IMR-90 (cell line): ENCODE data around the gene CFAP210. TPM values are rescaled to one million over a fixed set of nuclear protein-coding genes. Genes with fewer than 3 reads are reported as not detected.

Experiments used
- ATAC-seq: fragments of 200-7000 bp; cut with Tn5 transposase; 2 replicates; pipeline ENCODE4 v1.9.1; 2020; ENCODE audit warnings: low read depth, mild to moderate bottlenecking, moderate library complexity
- Bru-seq: library from RNA; stranded (reverse); fragments of 400-500 nt; gene quantifications from one replicate; lab custom pipeline; 2021; lab: Mats Ljungman, UMichigan
- BruChase-seq, 2 experiments: library from RNA; stranded (reverse); fragments of 400-500 nt; gene quantifications; one replicate each; lab custom pipeline; 2021; lab: Mats Ljungman, UMichigan
- BruUV-seq: library from RNA; stranded (reverse); fragments of 400-500 nt; replicated peaks from 2 replicates; lab custom pipeline; 2021; lab: Mats Ljungman, UMichigan
- CTCF ChIA-PET: fragments of 300-600 bp; formaldehyde crosslinking; extraction: SDS; loops from one replicate; lab custom pipeline; 2021; ENCODE audit warnings: antibody characterized with exemption; lab: Yijun Ruan, JAX
- POLR2A ChIA-PET: fragments of 300-600 bp; sonication (Branson Sonifier 250); formaldehyde crosslinking; loops from one replicate; lab custom pipeline; 2022; ENCODE audit warnings: antibody characterized with exemption; ENCODE audit not compliant: unreplicated experiment; lab: Charles Lee
- DNase-seq: peaks from one replicate; pipeline ENCODE4 v3.0.0; 2013
- H2AFZ ChIP-seq: replicated peaks from 2 replicates; pipeline ENCODE3; 2013; ENCODE audit warnings: low read length, mild to moderate bottlenecking; ENCODE audit not compliant: poor library complexity
- H2AK5ac ChIP-seq: 2 replicates; pipeline ENCODE4 v1.6.1; 2013; ENCODE audit warnings: low read depth, low read length, inconsistent platforms
- H2AK9ac ChIP-seq: replicated peaks from 2 replicates; pipeline ENCODE3; 2013; ENCODE audit warnings: mild to moderate bottlenecking, low read depth, low read length, moderate library complexity; ENCODE audit not compliant: poor library complexity
- H2BK120ac ChIP-seq: 2 replicates; pipeline ENCODE4 v1.6.1; 2013; ENCODE audit warnings: low read depth, low read length, inconsistent platforms
- H2BK15ac ChIP-seq: 3 replicates; pipeline ENCODE4 v1.6.1; 2013; ENCODE audit warnings: low read depth, low read length, inconsistent platforms
- H2BK20ac ChIP-seq: 2 replicates; pipeline ENCODE4 v1.6.1; 2013; ENCODE audit warnings: low read depth, mild to moderate bottlenecking, inconsistent platforms, low read length, moderate library complexity
- H2BK5ac ChIP-seq: 2 replicates; pipeline ENCODE4 v1.6.1; 2013; ENCODE audit warnings: mild to moderate bottlenecking, low read depth, low read length, inconsistent platforms; ENCODE audit not compliant: poor library complexity, severe bottlenecking
- H3K14ac ChIP-seq: replicated peaks from 2 replicates; pipeline ENCODE4 v1.6.1; 2013; ENCODE audit warnings: low read depth, low read length, inconsistent platforms
- H3K18ac ChIP-seq: 2 replicates; pipeline ENCODE4 v1.6.1; 2013; ENCODE audit warnings: low read depth, low read length, control low read depth
- H3K23ac ChIP-seq: 2 replicates; pipeline ENCODE4 v1.6.1; 2013; ENCODE audit warnings: low read depth, low read length, inconsistent platforms
- H3K27ac ChIP-seq: 2 replicates; pipeline ENCODE4 v1.5.1; 2013; ENCODE audit warnings: mild to moderate bottlenecking, control low read depth, low read length; ENCODE audit not compliant: insufficient read depth
- H3K27me3 ChIP-seq: 2 replicates; pipeline ENCODE4 v1.6.1; 2013; ENCODE audit warnings: low read length; ENCODE audit not compliant: control insufficient read depth, insufficient read depth
- H3K36me3 ChIP-seq: 2 replicates; pipeline ENCODE4 v1.6.1; 2013; ENCODE audit warnings: low read length, mixed read lengths; ENCODE audit not compliant: control insufficient read depth, insufficient read depth
- H3K4ac ChIP-seq: 2 replicates; pipeline ENCODE4 v1.6.1; 2013; ENCODE audit warnings: low read depth, low read length, inconsistent platforms
- H3K4me1 ChIP-seq: 2 replicates; pipeline ENCODE4 v1.6.1; 2013; ENCODE audit warnings: low read length, mixed read lengths; ENCODE audit not compliant: control insufficient read depth, insufficient read depth
- H3K4me2 ChIP-seq: 2 replicates; pipeline ENCODE4 v1.6.1; 2013; ENCODE audit warnings: low read depth, mild to moderate bottlenecking, control low read depth, low read length, moderate library complexity
- H3K4me3 ChIP-seq: 2 replicates; pipeline ENCODE4 v1.5.1; 2013; ENCODE audit warnings: low read depth, mild to moderate bottlenecking, control low read depth, low read length, moderate library complexity; ENCODE audit not compliant: insufficient read depth
- H3K56ac ChIP-seq: 2 replicates; pipeline ENCODE4 v1.6.1; 2013; ENCODE audit warnings: low read length, inconsistent platforms; ENCODE audit not compliant: insufficient read depth; ENCODE audit errors: extremely low read depth
- H3K79me1 ChIP-seq, 2 experiments: 2 replicates each; pipeline ENCODE4 v1.6.1; 2013; ENCODE audit warnings: low read length in 2 of 2, inconsistent platforms in 1 of 2, low read depth in 1 of 2
- H3K9ac ChIP-seq: 2 replicates; pipeline ENCODE4 v1.6.1; 2013; ENCODE audit warnings: low read depth, low read length, control low read depth
- H3K9me1 ChIP-seq: 2 replicates; pipeline ENCODE4 v1.6.1; 2013; ENCODE audit warnings: low read length, inconsistent platforms; ENCODE audit not compliant: insufficient read depth
- H3K9me3 ChIP-seq: 2 replicates; pipeline ENCODE4 v1.6.1; 2013; ENCODE audit warnings: low read length; ENCODE audit not compliant: control insufficient read depth, insufficient read depth
- H4K20me1 ChIP-seq: 2 replicates; pipeline ENCODE4 v1.6.1; 2013; ENCODE audit warnings: low read length, inconsistent platforms; ENCODE audit not compliant: insufficient read depth
- H4K5ac ChIP-seq: 2 replicates; pipeline ENCODE4 v1.6.1; 2013; ENCODE audit warnings: mild to moderate bottlenecking, low read depth, low read length, control low read depth
- H4K8ac ChIP-seq, 2 experiments: 2 replicates each; pipeline ENCODE4 v1.6.1; 2013; ENCODE audit warnings: low read depth in 2 of 2, low read length in 2 of 2, control low read depth in 1 of 2, inconsistent platforms in 1 of 2
- H4K91ac ChIP-seq: 2 replicates; pipeline ENCODE4 v1.6.1; 2013; ENCODE audit warnings: low read depth, low read length, inconsistent platforms; ENCODE audit not compliant: insufficient read depth
- BHLHE40 ChIP-seq: fragments of 150-350 bp; IDR thresholded peaks from 2 replicates; pipeline ENCODE4 v1.6.1; 2016; ENCODE audit warnings: mild to moderate bottlenecking, low read depth, low read length
- CHD1 ChIP-seq: IDR thresholded peaks from 2 replicates; pipeline ENCODE4 v1.6.1; 2012; ENCODE audit warnings: low read depth, low read length, improper control_type of control experiment
- FOS ChIP-seq: fragments of 150-350 bp; IDR thresholded peaks from 2 replicates; pipeline ENCODE4 v1.6.1; 2016; ENCODE audit warnings: low read depth, low read length
- MAZ ChIP-seq: IDR thresholded peaks from 2 replicates; pipeline ENCODE4 v1.6.1; 2012; ENCODE audit warnings: low read depth, mild to moderate bottlenecking, low read length, improper control_type of control experiment, moderate library complexity, borderline replicate concordance
- MXI1 ChIP-seq: IDR thresholded peaks from 2 replicates; pipeline ENCODE4 v1.6.1; 2012; ENCODE audit warnings: low read depth, mild to moderate bottlenecking, low read length, moderate library complexity, borderline replicate concordance
- NFE2L2 ChIP-seq: fragments of 150-350 bp; IDR thresholded peaks from 2 replicates; pipeline ENCODE4 v1.6.1; 2016; ENCODE audit warnings: low read depth, mild to moderate bottlenecking, low read length
- RAD21 ChIP-seq: IDR thresholded peaks from 2 replicates; pipeline ENCODE4 v1.6.1; 2012; ENCODE audit warnings: low read length, improper control_type of control experiment
- RCOR1 ChIP-seq: IDR thresholded peaks from 2 replicates; pipeline ENCODE4 v1.6.1; 2012; ENCODE audit warnings: mild to moderate bottlenecking, low read length, improper control_type of control experiment; ENCODE audit not compliant: insufficient replicate concordance
- SMC3 ChIP-seq: fragments of 150-350 bp; IDR thresholded peaks from 2 replicates; pipeline ENCODE4 v1.6.1; 2016; ENCODE audit warnings: low read depth, mild to moderate bottlenecking, antibody characterized with exemption, low read length, moderate library complexity
- WGBS, 2 experiments: methylation state at CpG; one replicate each; pipeline versions ENCODE4 v1.1.5 to v1.1.7; 2013; ENCODE audit warnings: missing lambda C conversion rate in 2 of 2; ENCODE audit not compliant: insufficient read length in 1 of 2; ENCODE audit errors: extremely low coverage in 2 of 2; 5-methylcytosine and 5-hydroxymethylcytosine counted together
- dilution Hi-C: fragments of 300-500 bp; cut with HindIII; formaldehyde crosslinking; loops from one replicate; pipeline ENCODE4 v1.14.3; 2018; ENCODE audit warnings: low sequenced_read_pairs; ENCODE audit not compliant: unreplicated experiment
- in situ Hi-C: fragments of 300-500 bp; cut with MboI; formaldehyde crosslinking; loops from 3 replicates; pipeline ENCODE4 v1.14.3; 2019; ENCODE audit warnings: low sequenced_read_pairs, inconsistent platforms, mixed read lengths
- intact Hi-C: fragments of 100-400 bp; cut with micrococcal nuclease; formaldehyde crosslinking; loops from 2 replicates; pipeline ENCODE4 v1.10.0; 2022
- long read RNA-seq: library from polyadenylated mRNA; unstranded; transcript quantifications from one replicate; pipeline ENCODE4 v2.0.0, GENCODE V29; 2021; ENCODE audit not compliant: unreplicated experiment
- polyA plus RNA-seq, 3 experiments: library from polyadenylated mRNA; depleted of rRNA; stranded (reverse); fragments of >200 nt; gene quantifications; 2 replicates each; pipeline ENCODE4 v1.2.3, GENCODE V29; 2012; ENCODE audit warnings: low replicate concordance in 1 of 3
- total RNA-seq: library from RNA; depleted of rRNA; stranded (reverse); fragments of >200 nt; gene quantifications from 2 replicates; pipeline ENCODE4 v1.2.3, GENCODE V29; 2012; rRNA removed
- TF ChIP-seq, protein P1 (sequence below): fragments of 150-350 bp; IDR thresholded peaks from 2 replicates; pipeline ENCODE4 v1.6.1; 2017; ENCODE audit warnings: mild to moderate bottlenecking, antibody characterized with exemption, low read length, low read depth
- TF ChIP-seq, protein P2 (sequence below): fragments of 150-350 bp; IDR thresholded peaks from 2 replicates; pipeline ENCODE4 v1.6.1; 2016; ENCODE audit warnings: low read depth, mild to moderate bottlenecking, low read length, moderate library complexity, borderline replicate concordance

Gene CFAP210, protein sequence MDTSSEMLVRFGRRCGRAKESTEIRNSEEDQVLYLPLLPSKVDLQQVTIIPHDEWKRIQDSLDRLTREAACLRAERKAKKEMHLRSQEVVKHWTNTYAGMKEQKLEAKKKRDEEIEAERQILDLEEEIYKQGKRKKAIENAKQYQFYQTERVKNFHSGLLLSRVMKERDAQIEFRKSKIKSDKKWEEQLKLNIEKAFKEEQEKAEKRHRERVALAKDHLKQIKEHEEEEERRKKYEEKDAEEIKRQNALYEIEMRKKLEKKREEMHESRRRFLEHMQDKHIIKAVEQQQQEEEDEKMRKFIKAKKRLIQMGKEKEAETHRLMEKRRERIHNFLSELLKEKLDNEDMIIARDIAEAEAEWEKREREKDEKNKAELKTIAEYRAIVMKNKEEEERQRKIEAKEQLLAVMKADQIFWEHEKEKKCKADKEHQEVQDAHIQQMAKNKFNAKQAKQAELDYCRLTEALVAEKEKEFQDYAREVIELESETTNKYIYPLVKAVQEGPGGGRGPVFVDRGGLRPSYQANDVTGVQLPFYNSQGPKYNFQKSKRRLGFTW
- total RNA-seq, result not detected in 2 replicates
- polyA plus RNA-seq (2012; rRNA removed), result not detected in 2 replicates
- polyA plus RNA-seq (2012; cell fraction: cytosol; rRNA removed), result not detected in 2 replicates
- not detected in 2 replicates for polyA plus RNA-seq (2012; cell fraction: nucleus; rRNA removed; ENCODE audit: low replicate concordance)
- percentile 26 among the genes with signal in this experiment for Bru-seq, nascent RNA
- percentile 40 among the genes with signal in this experiment for BruChase-seq, experiment 1, labeled RNA remaining after a 6-hour chase
- percentile 33 among the genes with signal in this experiment for BruChase-seq, experiment 2, labeled RNA remaining after a 2-hour chase
- long read RNA-seq, partial matches to known transcripts, result 0 of 3 reads
- long read RNA-seq, other reads (novel, unspliced or antisense), result 3 of 3 reads

DNA sequence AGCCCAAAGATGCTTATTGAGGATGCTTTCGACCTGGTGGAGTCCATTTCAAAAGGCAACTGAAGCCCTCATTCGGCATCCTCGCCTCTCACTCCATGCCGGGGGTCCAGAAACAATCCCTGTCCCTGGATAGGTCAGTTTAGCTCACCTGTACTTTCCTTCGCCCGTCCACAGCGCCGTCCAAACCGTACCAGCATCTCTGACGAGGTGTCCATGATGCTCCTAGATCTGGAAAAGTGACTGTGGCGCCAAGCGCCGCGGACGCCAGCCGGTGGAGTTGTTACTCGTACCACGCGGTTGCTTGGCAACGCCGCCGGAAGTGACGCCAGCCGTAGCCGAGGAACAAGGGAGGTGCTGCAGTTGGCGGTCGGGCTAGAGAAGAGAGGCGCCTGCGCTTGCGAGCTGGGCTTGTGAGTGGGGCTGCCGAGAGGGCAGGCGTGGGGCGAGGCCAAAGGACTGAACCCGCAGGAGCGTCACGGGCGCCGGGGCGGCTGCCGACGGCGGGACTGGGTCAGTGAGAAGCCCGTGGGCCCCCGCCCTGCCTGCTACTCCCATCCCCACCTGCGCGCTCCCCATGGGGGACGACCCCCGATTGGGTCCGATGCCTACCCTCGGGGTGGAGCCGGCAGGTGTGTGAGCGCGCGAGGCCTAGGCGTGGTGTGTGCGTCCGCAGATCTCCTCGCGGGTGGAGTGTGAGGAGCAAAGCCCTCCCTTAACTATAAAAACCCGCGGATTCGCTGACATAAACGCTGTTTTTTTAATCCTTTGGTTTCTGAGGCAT is at the start of gene CFAP210, which contains the start of gene PHOSPHO2:
CFAP210 (minus strand) TSS at position 293 of the 781 bp plus-strand sequence; CDS start at position 215, 78 bp downstream.
PHOSPHO2 (plus strand) TSS at position 357 of the 781 bp plus-strand sequence. CDS start 6,503 bp downstream, outside the sequence.
- CTCF ChIA-PET, result no interaction called here
- no peak within 1 kb of the TSS for H2BK20ac ChIP-seq
- H3K4ac ChIP-seq, result peak within 1 kb of the TSS; percentile 51
- WGBS, 2 experiments, result 0% methylated on average over 35 of the region's 63 CpGs; no CpG with 5 or more reads in 1 of the 2 experiments
- peak within 1 kb of the TSS; percentile 39 to 69 for H4K8ac ChIP-seq
- ATAC-seq (peak; percentile 100), DNase-seq (peak; percentile 95)
- peak within 1 kb of the TSS; percentile 14; the same call in 1 of the 2 replicates for H3K56ac ChIP-seq
- dilution Hi-C loops (no loop called here), in situ Hi-C loops (no loop called here), intact Hi-C loops (loop anchor here (2.0 kb wide), 1 partner anchor 54 kb away; no protein-coding TSS in a partner anchor)
- H2AFZ ChIP-seq, result peak within 1 kb of the TSS; percentile 100
- H4K91ac ChIP-seq, result peak within 1 kb of the TSS; percentile 62
- no peak within 1 kb of the TSS for H2AK5ac ChIP-seq
- H3K4me3 ChIP-seq, result peak within 1 kb of the TSS; percentile 64
- H3K9me3 ChIP-seq, result no peaks in the 10 kb centered on the region
- peaks cover 5 to 7% of the 10 kb centered on the region in 2 experiments; a peak in 1 of 4 replicates for H3K79me1 ChIP-seq
- H3K18ac ChIP-seq, result peak within 1 kb of the TSS; percentile 16; the same call in 1 of the 2 replicates
- H3K4me2 ChIP-seq, result peak within 1 kb of the TSS; percentile 91
- no peak within 1 kb of the TSS for H2BK15ac ChIP-seq
- BruUV-seq, result no TSS peak
- H3K27ac ChIP-seq, result peak within 1 kb of the TSS; percentile 70
- H3K27me3 ChIP-seq, result no peaks in the 10 kb centered on the region
- peaks cover 2% of the 10 kb centered on the region; the same call in 1 of the 2 replicates for H3K36me3 ChIP-seq
- H2BK5ac ChIP-seq, result peak within 1 kb of the TSS; percentile 14
- peak within 1 kb of the TSS; percentile 5 for H4K5ac ChIP-seq
- H4K20me1 ChIP-seq, result no peaks in the 10 kb centered on the region
- no peaks in the 10 kb centered on the region; the same call in 1 of the 2 replicates for H3K4me1 ChIP-seq
- H2BK120ac ChIP-seq, result no peak within 1 kb of the TSS; the same call in 1 of the 2 replicates
- H3K9ac ChIP-seq, result peak within 1 kb of the TSS; percentile 69
- H3K14ac ChIP-seq, result peak within 1 kb of the TSS; percentile 18
- POLR2A ChIA-PET, result no interaction called here
- peak within 1 kb of the TSS; percentile 35 for H2AK9ac ChIP-seq
- peak within 1 kb of the TSS; percentile 44; the same call in 1 of the 2 replicates for H3K23ac ChIP-seq
- H3K9me1 ChIP-seq, result no peaks in the 10 kb centered on the region
- TF ChIP-seq RAD21 (no peak), NFE2L2 (no peak), SMC3 (no peak), CHD1 (no peak), FOS (no peak), MAZ (no peak; the same call in 1 of the 2 replicates), RCOR1 (no peak), BHLHE40 (peak; percentile 35), MXI1 (peak; percentile 77; the same call in 1 of the 2 replicates)
- TF ChIP-seq, protein P1, sequence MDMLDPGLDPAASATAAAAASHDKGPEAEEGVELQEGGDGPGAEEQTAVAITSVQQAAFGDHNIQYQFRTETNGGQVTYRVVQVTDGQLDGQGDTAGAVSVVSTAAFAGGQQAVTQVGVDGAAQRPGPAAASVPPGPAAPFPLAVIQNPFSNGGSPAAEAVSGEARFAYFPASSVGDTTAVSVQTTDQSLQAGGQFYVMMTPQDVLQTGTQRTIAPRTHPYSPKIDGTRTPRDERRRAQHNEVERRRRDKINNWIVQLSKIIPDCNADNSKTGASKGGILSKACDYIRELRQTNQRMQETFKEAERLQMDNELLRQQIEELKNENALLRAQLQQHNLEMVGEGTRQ, result no peak
- TF ChIP-seq, protein P2, sequence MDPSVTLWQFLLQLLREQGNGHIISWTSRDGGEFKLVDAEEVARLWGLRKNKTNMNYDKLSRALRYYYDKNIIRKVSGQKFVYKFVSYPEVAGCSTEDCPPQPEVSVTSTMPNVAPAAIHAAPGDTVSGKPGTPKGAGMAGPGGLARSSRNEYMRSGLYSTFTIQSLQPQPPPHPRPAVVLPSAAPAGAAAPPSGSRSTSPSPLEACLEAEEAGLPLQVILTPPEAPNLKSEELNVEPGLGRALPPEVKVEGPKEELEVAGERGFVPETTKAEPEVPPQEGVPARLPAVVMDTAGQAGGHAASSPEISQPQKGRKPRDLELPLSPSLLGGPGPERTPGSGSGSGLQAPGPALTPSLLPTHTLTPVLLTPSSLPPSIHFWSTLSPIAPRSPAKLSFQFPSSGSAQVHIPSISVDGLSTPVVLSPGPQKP, result no peak
